Endothelial cell of umbilical vein (primary cell): ENCODE data around the gene S100Z. TPM values are rescaled to one million over a fixed set of nuclear protein-coding genes. Genes with fewer than 3 reads are reported as not detected.

ENCODE experiments used
- BruUV-seq: library from RNA; stranded (reverse); fragments of 400-500 nt; replicated peaks from 2 replicates; lab custom pipeline; 2021; lab: Mats Ljungman, UMichigan
- CTCF ChIA-PET: fragments of 300-600, 350-600 bp; sonication (Branson Sonifier 250); formaldehyde crosslinking; loops from one replicate; lab custom pipeline; 2021; ENCODE audit warnings: antibody characterized with exemption, inconsistent platforms; lab: Charles Lee
- POLR2A ChIA-PET: fragments of 300-600, 350-600 bp; sonication (Branson Sonifier 250); formaldehyde crosslinking; loops from one replicate; lab custom pipeline; 2021; ENCODE audit warnings: antibody characterized with exemption, inconsistent platforms; lab: Charles Lee
- DNase-seq: peaks from one replicate; pipeline ENCODE4 v3.0.0-alpha.2; 2011; ENCODE audit warnings: low read depth, low spot score
- FAIRE-seq: peaks from 2 replicates; lab custom pipeline; 2011; peaks lifted over from hg19 to GRCh38; lab: Jason Lieb, UNC
- H2AFZ ChIP-seq: 2 replicates; pipeline ENCODE4 v1.6.0; 2012; ENCODE audit warnings: low read depth, low read length, control low read depth, inconsistent platforms
- H3K27ac ChIP-seq: 2 replicates; pipeline ENCODE4 v1.5.1; 2011; ENCODE audit warnings: low read depth, mild to moderate bottlenecking, control low read depth, low read length, moderate library complexity; ENCODE audit not compliant: insufficient read depth
- H3K27me3 ChIP-seq, 2 experiments: 2 replicates each; pipeline versions ENCODE4 v1.6.0 to v1.6.1; 2011; ENCODE audit warnings: low read length in 2 of 2, mixed read lengths in 1 of 2; ENCODE audit not compliant: control insufficient read depth in 2 of 2, insufficient read depth in 2 of 2
- H3K36me3 ChIP-seq, 2 experiments: 2 replicates in 1 of 2; 3 replicates in 1 of 2; pipeline ENCODE4 v1.5.1; 2011; ENCODE audit warnings: low read length in 2 of 2, mild to moderate bottlenecking in 1 of 2, moderate library complexity in 1 of 2; ENCODE audit not compliant: control insufficient read depth in 2 of 2, insufficient read depth in 2 of 2; ENCODE audit errors: extremely low read depth in 1 of 2
- H3K4me1 ChIP-seq: 3 replicates; pipeline ENCODE4 v1.5.1; 2011; ENCODE audit warnings: mild to moderate bottlenecking, low read length; ENCODE audit not compliant: control insufficient read depth, insufficient read depth; ENCODE audit errors: extremely low read depth
- H3K4me2 ChIP-seq: 2 replicates; pipeline ENCODE4 v1.6.1; 2011; ENCODE audit warnings: low read length, control low read depth, mixed read lengths; ENCODE audit not compliant: insufficient read depth
- H3K4me3 ChIP-seq, 3 experiments: fragments of 200-600 bp in 1 of 3; sonication (generic), shearing (Covaris generic) in 1 of 3; replicated peaks in 1 of 3; 2 replicates each; pipeline ENCODE4 v1.5.1; 2011 to 2016; ENCODE audit warnings: control low read depth in 3 of 3, low read length in 3 of 3, mild to moderate bottlenecking in 2 of 3, inconsistent platforms in 1 of 3, low read depth in 1 of 3, moderate library complexity in 1 of 3; ENCODE audit not compliant: insufficient read depth in 1 of 3
- H3K79me2 ChIP-seq: 2 replicates; pipeline ENCODE4 v1.6.0; 2012; ENCODE audit warnings: low read length, inconsistent platforms; ENCODE audit not compliant: control insufficient read depth, insufficient read depth
- H3K9ac ChIP-seq: replicated peaks from 2 replicates; pipeline ENCODE3; 2011; ENCODE audit warnings: low read length, control low read depth; ENCODE audit not compliant: insufficient read depth; ENCODE audit errors: extremely low read depth
- H3K9me1 ChIP-seq: replicated peaks from 3 replicates; pipeline ENCODE4 v1.6.0; 2011; ENCODE audit warnings: mild to moderate bottlenecking, low read length; ENCODE audit not compliant: control insufficient read depth, insufficient read depth; ENCODE audit errors: extremely low read depth
- H3K9me3 ChIP-seq: replicated peaks from 2 replicates; pipeline ENCODE4 v1.5.1; 2012; ENCODE audit warnings: low read length, inconsistent platforms; ENCODE audit not compliant: control insufficient read depth, insufficient read depth
- H4K20me1 ChIP-seq: replicated peaks from 2 replicates; pipeline ENCODE3; 2011; ENCODE audit warnings: mild to moderate bottlenecking, low read length; ENCODE audit not compliant: control insufficient read depth, insufficient read depth; ENCODE audit errors: extremely low read depth
- CTCF ChIP-seq, 2 donors: IDR thresholded peaks; 1 replicate in 1 of 2; 2 replicates in 1 of 2; pipeline ENCODE4 v1.5.1; 2011; ENCODE audit warnings: low read length in 2 of 2, mild to moderate bottlenecking in 2 of 2, moderate library complexity in 2 of 2, control low read depth in 1 of 2, inconsistent platforms in 1 of 2, low read depth in 1 of 2; ENCODE audit not compliant: insufficient read depth in 1 of 2; ENCODE audit errors: extremely low read depth in 1 of 2
- EZH2 ChIP-seq: IDR thresholded peaks from 2 replicates; pipeline ENCODE4 v1.6.1; 2012; ENCODE audit warnings: borderline replicate concordance, low read depth, mild to moderate bottlenecking, moderate library complexity, low read length, inconsistent platforms; ENCODE audit not compliant: severe bottlenecking
- FOS ChIP-seq: IDR thresholded peaks from 2 replicates; pipeline ENCODE4 v1.6.1; 2011; ENCODE audit warnings: mild to moderate bottlenecking, low read length, moderate library complexity, borderline replicate concordance; ENCODE audit not compliant: insufficient read depth
- GATA2 ChIP-seq: IDR thresholded peaks from 2 replicates; pipeline ENCODE4 v1.7.0; 2011; ENCODE audit warnings: low read depth, mild to moderate bottlenecking, moderate library complexity, mixed read lengths, low read length; ENCODE audit not compliant: insufficient read length, insufficient read depth
- JUN ChIP-seq: IDR thresholded peaks from 2 replicates; pipeline ENCODE4 v1.6.1; 2011; ENCODE audit warnings: borderline replicate concordance, low read depth; ENCODE audit not compliant: insufficient read length, insufficient read depth
- MAX ChIP-seq: IDR thresholded peaks from 2 replicates; pipeline ENCODE4 v1.6.1; 2011; ENCODE audit not compliant: insufficient read depth, insufficient read length
- MYC ChIP-seq: IDR thresholded peaks from one replicate; pipeline ENCODE4 v1.6.1; 2011; ENCODE audit warnings: mild to moderate bottlenecking, low read depth, low read length
- POLR2A ChIP-seq: IDR thresholded peaks from 2 replicates; pipeline ENCODE4 v1.6.1; 2012; ENCODE audit warnings: low read depth, mild to moderate bottlenecking, control low read depth, low read length
- POLR2AphosphoS5 ChIP-seq: IDR thresholded peaks from 2 replicates; pipeline ENCODE4 v1.6.1; 2012; ENCODE audit warnings: low read depth, mild to moderate bottlenecking, control low read depth, low read length, moderate library complexity; ENCODE audit not compliant: insufficient read depth
- dilution Hi-C: fragments of 300-500 bp; cut with MboI; formaldehyde crosslinking; loops from one replicate; pipeline ENCODE4 v1.15.0; 2019; ENCODE audit warnings: low sequenced_read_pairs; ENCODE audit not compliant: extremely low pct_ligation_motif_present
- intact Hi-C: fragments of 100-400 bp; cut with micrococcal nuclease; formaldehyde crosslinking; loops from one replicate; pipeline ENCODE4 v1.10.0; 2022
- polyA plus RNA-seq, 4 experiments: library from polyadenylated mRNA; depleted of rRNA in 3 of 4; stranded (reverse) in 3 of 4; unstranded in 1 of 4; fragments of >200 nt; gene quantifications; 2 replicates each; pipeline versions ENCODE4 v1.2.1 to v1.2.3, GENCODE V29; 2011 to 2012; ENCODE audit warnings: missing spikeins in 1 of 4
- total RNA-seq: library from RNA; stranded (reverse); gene quantifications from 2 replicates; pipeline ENCODE4 v1.2.3, GENCODE V29; 2021

Gene S100Z
- total and polyA plus RNA-seq, 2 donors (not counting 3 experiments of a cell fraction or from before 2014, with no cell fraction given), result not detected

GRCh38 chr5:76809141-76809540, 40.7 kb upstream of the S100Z start:
- Histone ChIP-seq H3K4me1 (peaks cover 33% of the 10 kb centered on the region), H2AFZ (no peak overlapping the region)

More at GRCh38 chr5:76809141-76809540, 40.7 kb upstream of the S100Z start:
- TF ChIP-seq EZH2 (no peak), CTCF (IDR thresholded peaks at IDR 0.05; ENCODE audit: extremely low read depth in 1 of 2, insufficient read depth in 1 of 2, low read depth in 1 of 2, low read length in 2 of 2) (no peak), MAX (no peak), FOS (no peak), POLR2A (no peak), JUN (no peak), POLR2AphosphoS5 (no peak), GATA2 (no peak), MYC (no peak)
- dilution Hi-C loops, result loop anchor here (25.0 kb wide), 1 partner anchor 122 kb away; no protein-coding TSS in a partner anchor
- DNase-seq, result no peak
- H4K20me1 ChIP-seq, result no peaks in the 10 kb centered on the region
- intact Hi-C loops, result no loop called here
- POLR2A ChIA-PET, result no interaction called here
- no peaks in the 10 kb centered on the region for H3K79me2 ChIP-seq
- no peak for FAIRE-seq
- no peak overlapping the region for H3K4me2 ChIP-seq
- H3K9me3 ChIP-seq, result no peaks in the 10 kb centered on the region
- H3K9ac ChIP-seq, result no peak overlapping the region
- H3K36me3 ChIP-seq, result no peaks in the 10 kb centered on the region
- CTCF ChIA-PET, result no interaction called here
- H3K27me3 ChIP-seq, result no peaks in the 10 kb centered on the region
- H3K27ac ChIP-seq, result no peak overlapping the region
- BruUV-seq, result no TSS peak
- H3K9me1 ChIP-seq, result no peaks in the 10 kb centered on the region
- no peak overlapping the region for H3K4me3 ChIP-seq
